ENCODE measurements around the gene NPRL2. TPM values are rescaled to one million over a fixed set of nuclear protein-coding genes. Genes with fewer than 3 reads are reported as not detected.

NPRL2 gene
- total RNA-seq, 2 experiments from 2014 or later, result 27.9 to 52.5 TPM

DNA sequence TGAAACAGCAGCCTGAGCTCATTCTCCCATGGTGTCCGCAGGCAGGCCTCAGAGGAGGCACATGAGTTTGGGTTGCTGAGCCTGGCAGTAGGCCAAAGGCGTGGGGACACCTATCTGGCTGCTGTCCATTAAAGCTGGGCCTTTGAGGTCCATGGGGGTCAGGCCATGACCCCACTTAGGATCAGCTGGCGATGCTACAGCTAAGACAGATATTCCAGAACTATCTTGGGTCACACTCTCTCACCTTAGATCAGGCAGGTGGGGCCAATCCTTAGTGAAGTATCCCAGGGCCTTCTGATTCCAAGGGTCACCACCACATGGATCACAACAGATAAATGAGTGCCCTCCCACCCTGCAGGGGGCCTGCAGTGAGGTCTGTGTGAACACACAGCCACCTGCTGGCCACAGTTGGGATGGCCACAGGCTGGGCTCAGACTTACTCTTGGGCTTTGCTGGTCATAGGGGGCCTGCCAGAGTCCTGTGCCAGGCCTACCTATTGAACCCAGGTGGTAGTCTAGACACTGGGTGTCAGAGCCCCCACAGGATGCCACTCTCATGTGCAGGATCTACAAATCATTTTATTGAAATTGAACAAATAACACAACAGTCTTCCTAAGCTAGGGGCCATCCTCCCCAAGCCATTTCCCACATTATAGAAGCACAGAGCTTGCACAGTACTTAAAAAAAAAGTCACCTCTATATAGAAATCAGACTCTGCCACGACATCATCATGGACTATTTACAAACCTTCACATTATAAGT, 26.0 kb downstream of the NPRL2 start:
- H3K4me2 ChIP-seq (ENCODE audit: low read length), result no peak overlapping the region
- H3K4me1 ChIP-seq (ENCODE audit: insufficient read depth, low read length, poor library complexity, severe bottlenecking), result peaks cover 29% of the 10 kb centered on the region

DNA sequence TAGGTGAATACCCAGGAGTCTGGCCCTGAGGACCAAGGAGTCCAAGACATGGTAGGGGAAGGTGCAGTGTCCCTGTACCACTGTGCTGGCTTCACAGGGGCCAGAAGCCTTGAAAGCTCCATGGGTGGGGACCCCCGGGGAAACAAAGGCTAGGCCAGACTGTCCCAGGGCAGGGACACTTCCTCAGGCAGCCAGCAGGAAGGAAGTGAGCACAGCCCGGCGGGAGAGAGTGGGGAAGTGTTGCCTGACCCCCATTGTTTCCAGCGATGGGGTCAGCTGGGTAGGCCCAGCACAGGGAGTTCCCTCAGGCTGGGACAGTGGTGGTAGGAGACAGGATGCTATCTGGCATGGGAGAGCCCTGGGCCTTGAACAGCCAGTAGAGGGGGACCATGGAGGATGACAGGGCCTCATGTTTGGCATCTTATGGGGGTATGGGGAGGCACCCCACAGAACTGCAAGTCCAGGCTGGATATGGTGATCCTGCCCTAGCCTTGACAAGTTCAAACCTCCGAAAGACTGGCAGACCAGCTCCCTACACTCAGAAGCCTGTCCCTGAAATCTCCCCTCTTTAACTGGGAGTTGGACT, 26.9 kb downstream of the NPRL2 start:
- Histone ChIP-seq H4K20me1 (ENCODE audit: insufficient read depth, low read length) (no peaks in the 10 kb centered on the region), H3K9me2 (ENCODE audit: insufficient read depth, low read length) (no peaks in the 10 kb centered on the region), H3K27ac (ENCODE audit: low read depth, low read length, poor library complexity, severe bottlenecking) (no peak overlapping the region), H3K4me1 (ENCODE audit: insufficient read depth, low read length, poor library complexity, severe bottlenecking) (peaks cover 34% of the 10 kb centered on the region), H3K79me2 (ENCODE audit: insufficient read depth, low read depth, low read length) (peaks cover 12% of the 10 kb centered on the region; the same call in 1 of the 2 replicates), H3K4me3 (ENCODE audit: low read depth, low read length, poor library complexity, severe bottlenecking) (no peak overlapping the region), H3K9me3 (ENCODE audit: low read length) (no peaks in the 10 kb centered on the region), H3K4me2 (ENCODE audit: low read length) (no peak overlapping the region), H3K36me3 (ENCODE audit: insufficient read depth, low read length) (peaks cover 20% of the 10 kb centered on the region; the same call in 1 of the 2 replicates), H2AFZ (ENCODE audit: low read length) (no peak overlapping the region)
- DNase-seq (ENCODE audit: low spot score), result no peak
- no TSS peak for BruUV-seq (replicated peaks)
- CTCF ChIA-PET (ENCODE audit: unreplicated experiment), result interaction anchor here (1.9 kb wide), 1 partner anchor 31 kb away, joined by 5 read pairs; the partner anchor contains the start of gene IFRD2
- TF ChIP-seq EZH2phosphoT487 (IDR thresholded peaks at IDR 0.05; ENCODE audit: borderline replicate concordance, low read depth, low read length), result no peak
- intact Hi-C loops (cut with micrococcal nuclease; ENCODE audit: unreplicated experiment), result loop anchor here (1.0 to 5.0 kb wide), 3 partner anchors 24 to 96 kb away; partner anchors contain the start of genes HYAL3 and NAA80
- POLR2A ChIA-PET, result interaction anchor here (1.2 kb wide), 1 partner anchor 27 kb away, joined by 3 read pairs; the partner anchor contains the start of gene NPRL2

More for the DNA sequence above, 26.0 kb downstream of the NPRL2 start:
- no peak overlapping the region for H3K27ac ChIP-seq (ENCODE audit: low read depth, low read length, poor library complexity, severe bottlenecking)
- H3K4me3 ChIP-seq (ENCODE audit: low read depth, low read length, poor library complexity, severe bottlenecking), result no peak overlapping the region
- peaks cover 22% of the 10 kb centered on the region for H3K36me3 ChIP-seq (ENCODE audit: insufficient read depth, low read length)
- ChIA-PET POLR2A (interaction anchor here (1.2 kb wide), 1 partner anchor 26 kb away, joined by 3 read pairs; the partner anchor contains the start of gene NPRL2), CTCF (ENCODE audit: unreplicated experiment) (interaction anchor here (1.9 kb wide), 1 partner anchor 32 kb away, joined by 5 read pairs; the partner anchor contains the start of gene IFRD2)
- no peaks in the 10 kb centered on the region for H3K9me2 ChIP-seq (ENCODE audit: insufficient read depth, low read length)
- BruUV-seq (replicated peaks), result no TSS peak
- peaks cover 12% of the 10 kb centered on the region; the same call in 1 of the 2 replicates for H3K79me2 ChIP-seq (ENCODE audit: insufficient read depth, low read depth, low read length)
- peak; percentile 70 for DNase-seq (ENCODE audit: low spot score)
- H2AFZ ChIP-seq (ENCODE audit: low read length), result no peak overlapping the region
- H4K20me1 ChIP-seq (ENCODE audit: insufficient read depth, low read length), result no peaks in the 10 kb centered on the region
- intact Hi-C loops (cut with micrococcal nuclease; ENCODE audit: unreplicated experiment), result loop anchor here (1.0 to 5.0 kb wide), 3 partner anchors 25 to 97 kb away; partner anchors contain the start of genes HYAL3 and NAA80
- TF ChIP-seq EZH2phosphoT487 (IDR thresholded peaks at IDR 0.05; ENCODE audit: borderline replicate concordance, low read depth, low read length), result no peak
- TF ChIP-seq, protein P1, sequence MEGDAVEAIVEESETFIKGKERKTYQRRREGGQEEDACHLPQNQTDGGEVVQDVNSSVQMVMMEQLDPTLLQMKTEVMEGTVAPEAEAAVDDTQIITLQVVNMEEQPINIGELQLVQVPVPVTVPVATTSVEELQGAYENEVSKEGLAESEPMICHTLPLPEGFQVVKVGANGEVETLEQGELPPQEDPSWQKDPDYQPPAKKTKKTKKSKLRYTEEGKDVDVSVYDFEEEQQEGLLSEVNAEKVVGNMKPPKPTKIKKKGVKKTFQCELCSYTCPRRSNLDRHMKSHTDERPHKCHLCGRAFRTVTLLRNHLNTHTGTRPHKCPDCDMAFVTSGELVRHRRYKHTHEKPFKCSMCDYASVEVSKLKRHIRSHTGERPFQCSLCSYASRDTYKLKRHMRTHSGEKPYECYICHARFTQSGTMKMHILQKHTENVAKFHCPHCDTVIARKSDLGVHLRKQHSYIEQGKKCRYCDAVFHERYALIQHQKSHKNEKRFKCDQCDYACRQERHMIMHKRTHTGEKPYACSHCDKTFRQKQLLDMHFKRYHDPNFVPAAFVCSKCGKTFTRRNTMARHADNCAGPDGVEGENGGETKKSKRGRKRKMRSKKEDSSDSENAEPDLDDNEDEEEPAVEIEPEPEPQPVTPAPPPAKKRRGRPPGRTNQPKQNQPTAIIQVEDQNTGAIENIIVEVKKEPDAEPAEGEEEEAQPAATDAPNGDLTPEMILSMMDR (conservative IDR thresholded peaks at IDR 0.05; ENCODE audit: low read length), result peak; percentile 83
- H3K9me3 ChIP-seq (ENCODE audit: low read length), result no peaks in the 10 kb centered on the region

DNA sequence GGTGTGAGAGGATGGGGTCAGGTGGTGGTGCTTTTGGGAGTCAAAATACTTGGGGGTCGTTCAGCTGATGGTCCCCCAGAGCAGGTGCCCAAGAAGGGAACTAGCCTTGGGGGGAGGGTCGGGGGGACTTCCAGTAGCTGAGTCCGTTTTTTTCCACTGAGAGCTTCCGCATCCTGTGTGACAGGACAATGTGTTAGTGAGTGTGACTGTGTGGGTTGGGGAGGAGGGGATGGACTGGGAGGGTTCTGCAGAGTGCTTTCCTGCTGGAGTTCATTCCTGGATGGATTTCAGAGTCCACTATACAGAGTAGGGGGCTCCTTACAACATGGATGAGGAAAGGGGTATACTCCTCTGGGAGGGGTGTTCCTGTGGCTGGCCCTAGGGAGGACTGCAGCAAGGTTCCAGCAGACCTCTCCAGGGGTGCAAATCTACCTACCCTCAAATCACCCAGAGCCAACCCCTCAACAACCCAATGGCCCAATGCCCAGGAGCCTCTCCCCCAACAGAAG, 27.4 kb downstream of the NPRL2 start:
- Histone ChIP-seq H3K9me3 (ENCODE audit: low read length) (no peaks in the 10 kb centered on the region), H3K27ac (ENCODE audit: low read depth, low read length, poor library complexity, severe bottlenecking) (no peak overlapping the region), H3K4me3 (ENCODE audit: low read depth, low read length, poor library complexity, severe bottlenecking) (no peak overlapping the region), H3K36me3 (ENCODE audit: insufficient read depth, low read length) (peaks cover 24% of the 10 kb centered on the region; the same call in 1 of the 2 replicates), H2AFZ (ENCODE audit: low read length) (no peak overlapping the region), H3K4me2 (ENCODE audit: low read length) (no peak overlapping the region), H4K20me1 (ENCODE audit: insufficient read depth, low read length) (no peaks in the 10 kb centered on the region), H3K79me2 (ENCODE audit: insufficient read depth, low read depth, low read length) (peaks cover 12% of the 10 kb centered on the region; the same call in 1 of the 2 replicates), H3K9me2 (ENCODE audit: insufficient read depth, low read length) (no peaks in the 10 kb centered on the region), H3K4me1 (ENCODE audit: insufficient read depth, low read length, poor library complexity, severe bottlenecking) (peaks cover 34% of the 10 kb centered on the region)
- CTCF ChIA-PET (ENCODE audit: unreplicated experiment), result interaction anchor here (1.9 kb wide), 1 partner anchor 31 kb away, joined by 5 read pairs; the partner anchor contains the start of gene IFRD2
- POLR2A ChIA-PET, result interaction anchor here (1.2 kb wide), 1 partner anchor 27 kb away, joined by 3 read pairs; the partner anchor contains the start of gene NPRL2
- TF ChIP-seq, protein P1 (conservative IDR thresholded peaks at IDR 0.05; ENCODE audit: low read length), result no peak
- TF ChIP-seq EZH2phosphoT487 (IDR thresholded peaks at IDR 0.05; ENCODE audit: borderline replicate concordance, low read depth, low read length), result no peak
- no peak for DNase-seq (ENCODE audit: low spot score)
- no TSS peak for BruUV-seq (replicated peaks)
- intact Hi-C loops (cut with micrococcal nuclease; ENCODE audit: unreplicated experiment), result loop anchor here (5.0 kb wide), 1 partner anchor 96 kb away; no protein-coding TSS in a partner anchor
